Measurements from ENCODE around the gene ALDH3B2.

DNA sequence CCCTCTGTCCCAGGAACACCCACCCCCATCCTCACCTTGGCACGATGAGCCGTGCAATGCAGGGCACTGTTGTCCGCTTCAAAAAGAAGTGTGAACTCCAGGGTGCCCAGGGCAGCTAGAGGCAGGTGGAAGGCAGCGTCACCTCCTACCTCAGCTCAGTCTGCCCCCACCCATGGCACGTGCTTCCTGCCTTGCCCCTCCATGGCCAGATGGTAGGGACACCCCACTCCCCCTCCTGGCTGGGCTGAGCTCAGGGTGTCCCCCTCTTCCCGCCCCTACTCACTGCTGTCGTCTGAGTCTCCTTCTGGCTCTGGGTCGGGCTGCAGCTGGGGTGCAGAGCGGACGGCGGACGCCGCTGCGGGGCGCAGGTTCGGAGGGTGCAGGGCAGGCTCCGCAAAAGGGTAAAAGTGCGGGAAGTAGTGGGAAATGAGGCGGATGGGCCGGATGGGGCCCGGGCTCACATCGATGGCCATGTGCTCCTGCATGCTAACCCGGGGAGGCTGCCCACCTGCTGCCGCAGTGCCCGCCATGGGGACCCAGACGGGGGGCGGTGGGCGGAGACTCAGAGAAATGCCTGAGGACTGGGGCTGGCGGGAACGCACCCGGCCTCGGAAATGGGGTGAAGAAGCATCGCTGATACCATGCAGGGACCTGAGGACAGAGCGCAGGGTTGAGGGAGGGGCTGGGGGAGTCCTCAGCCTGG, 58.5 kb downstream of the ALDH3B2 start:
- TF ChIP-seq POLR2A (IDR thresholded peaks at IDR 0.05) (no peak), POLR2AphosphoS5 (IDR thresholded peaks at IDR 0.05) (no peak)
- TF ChIP-seq, protein P1, sequence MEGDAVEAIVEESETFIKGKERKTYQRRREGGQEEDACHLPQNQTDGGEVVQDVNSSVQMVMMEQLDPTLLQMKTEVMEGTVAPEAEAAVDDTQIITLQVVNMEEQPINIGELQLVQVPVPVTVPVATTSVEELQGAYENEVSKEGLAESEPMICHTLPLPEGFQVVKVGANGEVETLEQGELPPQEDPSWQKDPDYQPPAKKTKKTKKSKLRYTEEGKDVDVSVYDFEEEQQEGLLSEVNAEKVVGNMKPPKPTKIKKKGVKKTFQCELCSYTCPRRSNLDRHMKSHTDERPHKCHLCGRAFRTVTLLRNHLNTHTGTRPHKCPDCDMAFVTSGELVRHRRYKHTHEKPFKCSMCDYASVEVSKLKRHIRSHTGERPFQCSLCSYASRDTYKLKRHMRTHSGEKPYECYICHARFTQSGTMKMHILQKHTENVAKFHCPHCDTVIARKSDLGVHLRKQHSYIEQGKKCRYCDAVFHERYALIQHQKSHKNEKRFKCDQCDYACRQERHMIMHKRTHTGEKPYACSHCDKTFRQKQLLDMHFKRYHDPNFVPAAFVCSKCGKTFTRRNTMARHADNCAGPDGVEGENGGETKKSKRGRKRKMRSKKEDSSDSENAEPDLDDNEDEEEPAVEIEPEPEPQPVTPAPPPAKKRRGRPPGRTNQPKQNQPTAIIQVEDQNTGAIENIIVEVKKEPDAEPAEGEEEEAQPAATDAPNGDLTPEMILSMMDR (IDR thresholded peaks at IDR 0.05), result no peak
